Activated CD8-positive, alpha-beta memory T cell treated with anti-CD3 and anti-CD28 coated beads for 4 hours (primary cell): Measurements from ENCODE around the gene TMEM107.
"Not testable (repeated sequence)": the region's sequence is repeated elsewhere in the genome, so short reads cannot be mapped to it uniquely, and the experiment has no call there.

Experiments
- DNase-seq, 2 donors: peaks; one replicate each; pipeline ENCODE4 v3.0.0-alpha.2; 2020; ENCODE audit warnings: low read depth in 2 of 2

The TMEM107 gene

GRCh38 chr17:8176197-8176940 is at the start of gene TMEM107:
TMEM107 (minus strand) TSS chr17:8176380; CDS start chr17:8176286, 94 bp downstream.
- peak; percentile 58 to 74 for DNase-seq

GRCh38 chr17:8224891-8225812 is 49.0 kb upstream of the TMEM107 start:
- DNase-seq = no peak

GRCh38 chr17:8223356-8224126 is 47.4 kb upstream of the TMEM107 start:
- no peak for DNase-seq

- DNase-seq = peak; percentile 79 to 80
Observed at GRCh38 chr17:8222630-8223355, 46.6 kb upstream of the TMEM107 start.

GRCh38 chr17:8222380-8222629 is 46.1 kb upstream of the TMEM107 start:
- DNase-seq = no peak

GRCh38 chr17:8221663-8222379 is 45.6 kb upstream of the TMEM107 start:
- DNase-seq = peak; percentile 78 to 79

GRCh38 chr17:8220783-8221662 is 44.8 kb upstream of the TMEM107 start:
- DNase-seq = peak; percentile 73 to 79

- not testable (repeated sequence) for DNase-seq
Observed at GRCh38 chr17:8214000-8214399, 37.8 kb upstream of the TMEM107 start.

GRCh38 chr17:8212312-8213180 is 36.4 kb upstream of the TMEM107 start:
- DNase-seq = no peak

- DNase-seq = no peak
Observed at GRCh38 chr17:8210761-8211458, 34.7 kb upstream of the TMEM107 start.

GRCh38 chr17:8209907-8210760 is 34.0 kb upstream of the TMEM107 start, which contains the start of gene AURKB:
AURKB (minus strand) TSS chr17:8210575; CDS start chr17:8210224, 351 bp downstream.
- DNase-seq = peak; percentile 82 to 88

- DNase-seq = no peak
Observed at GRCh38 chr17:8206536-8206935, 30.4 kb upstream of the TMEM107 start.

- DNase-seq = no peak
Observed at GRCh38 chr17:8204761-8205555, 28.8 kb upstream of the TMEM107 start.

GRCh38 chr17:8192070-8192815 is 16.1 kb upstream of the TMEM107 start:
- no peak for DNase-seq

GRCh38 chr17:8190506-8190905 is 14.3 kb upstream of the TMEM107 start:
- DNase-seq = no peak
